Mesothelial cell of epicardium (in vitro differentiated cells): ENCODE results near the gene OAF. TPM values are rescaled to one million over a fixed set of nuclear protein-coding genes. Genes with fewer than 3 reads are reported as not detected.

Experiments used
- DNase-seq, 2 experiments: peaks; one replicate each; pipeline ENCODE4 v3.0.0; 2021; ENCODE audit warnings: low spot score in 2 of 2; ENCODE audit not compliant: unreplicated experiment in 2 of 2
- H3K27ac Mint-ChIP-seq: 2 replicates; pipeline ENCODE4 v1.8.0; 2021; ENCODE audit warnings: mixed read lengths
- H3K27me3 Mint-ChIP-seq: 2 replicates; pipeline ENCODE4 v1.8.0; 2021; ENCODE audit warnings: low read depth, mixed read lengths
- H3K36me3 Mint-ChIP-seq: 2 replicates; pipeline ENCODE4 v1.8.0; 2021; ENCODE audit warnings: mixed read lengths
- H3K4me1 Mint-ChIP-seq: 2 replicates; pipeline ENCODE4 v1.8.0; 2021; ENCODE audit warnings: mixed read lengths
- H3K4me3 Mint-ChIP-seq: 2 replicates; pipeline ENCODE4 v1.8.0; 2021; ENCODE audit warnings: mild to moderate bottlenecking, moderate library complexity, mixed read lengths
- H3K9me3 Mint-ChIP-seq: 2 replicates; pipeline ENCODE4 v1.8.0; 2021; ENCODE audit warnings: mixed read lengths
- total RNA-seq: library from RNA; stranded (reverse); gene quantifications from 3 replicates; pipeline ENCODE4 v1.2.1, GENCODE V29; 2021
- TF ChIP-seq, protein P1 (sequence below): fragments of 200-600 bp; sonication (generic); IDR thresholded peaks from one replicate; pipeline ENCODE4 v1.5.0; 2021; ENCODE audit warnings: antibody characterized with exemption; ENCODE audit not compliant: unreplicated experiment

OAF gene
- total RNA-seq, 1 donor from 2014 or later, result 32.2 TPM

DNA sequence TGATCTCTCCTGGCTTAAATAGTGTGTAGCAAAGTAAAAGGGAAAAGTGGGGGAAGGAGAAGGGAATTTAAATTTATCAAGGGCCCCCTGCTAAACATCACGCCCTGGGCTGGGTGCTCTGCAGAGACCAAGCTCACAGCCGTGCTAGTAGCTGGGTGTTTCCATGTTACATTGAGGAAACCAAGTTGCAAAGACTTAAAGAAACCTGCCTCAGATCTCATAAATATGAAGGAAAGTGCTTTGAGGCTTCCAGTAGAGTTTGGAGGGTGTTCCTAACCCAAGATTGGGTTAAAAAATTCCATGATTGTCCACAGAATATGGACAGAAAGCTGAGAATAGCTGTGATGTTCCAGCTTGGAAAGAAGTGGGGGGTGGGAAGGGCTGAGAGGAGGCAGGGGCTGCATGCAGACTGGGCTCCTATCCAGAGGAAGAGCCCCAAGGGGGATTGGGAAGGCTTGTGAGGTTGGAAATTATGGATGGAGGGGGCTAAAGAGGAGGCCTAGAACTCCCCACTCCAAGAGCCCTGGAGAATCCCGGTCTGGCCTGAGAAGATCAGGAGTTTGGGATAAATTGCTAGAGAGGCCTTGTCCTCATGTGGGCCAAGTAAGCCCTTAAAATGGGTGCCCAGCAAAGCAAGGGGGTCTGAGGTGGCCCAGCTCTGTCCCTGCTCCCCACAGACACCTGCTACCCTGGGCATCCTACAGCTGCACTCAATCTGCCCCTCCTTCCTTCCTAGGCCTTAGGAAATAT is 25.0 kb upstream of the OAF start:
- Mint-ChIP-seq H3K27ac (peak overlapping the region; percentile 89), H3K27me3 (peaks cover 3% of the 10 kb centered on the region), H3K36me3 (no peaks in the 10 kb centered on the region), H3K4me1 (peaks cover 51% of the 10 kb centered on the region), H3K9me3 (no peaks in the 10 kb centered on the region), H3K4me3 (peak overlapping the region; percentile 2)
- no peak for DNase-seq
- TF ChIP-seq, protein P1, sequence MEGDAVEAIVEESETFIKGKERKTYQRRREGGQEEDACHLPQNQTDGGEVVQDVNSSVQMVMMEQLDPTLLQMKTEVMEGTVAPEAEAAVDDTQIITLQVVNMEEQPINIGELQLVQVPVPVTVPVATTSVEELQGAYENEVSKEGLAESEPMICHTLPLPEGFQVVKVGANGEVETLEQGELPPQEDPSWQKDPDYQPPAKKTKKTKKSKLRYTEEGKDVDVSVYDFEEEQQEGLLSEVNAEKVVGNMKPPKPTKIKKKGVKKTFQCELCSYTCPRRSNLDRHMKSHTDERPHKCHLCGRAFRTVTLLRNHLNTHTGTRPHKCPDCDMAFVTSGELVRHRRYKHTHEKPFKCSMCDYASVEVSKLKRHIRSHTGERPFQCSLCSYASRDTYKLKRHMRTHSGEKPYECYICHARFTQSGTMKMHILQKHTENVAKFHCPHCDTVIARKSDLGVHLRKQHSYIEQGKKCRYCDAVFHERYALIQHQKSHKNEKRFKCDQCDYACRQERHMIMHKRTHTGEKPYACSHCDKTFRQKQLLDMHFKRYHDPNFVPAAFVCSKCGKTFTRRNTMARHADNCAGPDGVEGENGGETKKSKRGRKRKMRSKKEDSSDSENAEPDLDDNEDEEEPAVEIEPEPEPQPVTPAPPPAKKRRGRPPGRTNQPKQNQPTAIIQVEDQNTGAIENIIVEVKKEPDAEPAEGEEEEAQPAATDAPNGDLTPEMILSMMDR, result no peak

DNA sequence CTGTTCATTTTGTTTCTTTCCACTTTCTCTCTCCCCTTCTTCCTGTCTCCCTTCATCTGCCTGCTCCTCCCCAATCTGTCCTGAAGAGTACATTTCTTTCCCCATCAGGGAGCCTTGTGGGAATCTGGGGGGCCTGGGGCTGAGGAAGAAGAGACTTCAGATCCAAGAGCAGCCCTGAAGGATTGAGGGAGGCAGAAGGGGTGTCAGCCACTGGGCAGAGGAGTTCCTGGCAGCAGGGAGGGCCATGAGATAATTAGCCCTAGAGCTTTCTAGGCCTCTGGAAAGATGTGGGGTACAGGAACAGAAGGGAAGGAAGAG is 24.4 kb upstream of the OAF start:
- TF ChIP-seq, protein P1, result no peak
- no peak overlapping the region for H3K4me3 Mint-ChIP-seq
- no peaks in the 10 kb centered on the region for H3K36me3 Mint-ChIP-seq
- H3K27ac Mint-ChIP-seq, result peak overlapping the region; percentile 89
- H3K4me1 Mint-ChIP-seq, result peaks cover 51% of the 10 kb centered on the region
- no peak for DNase-seq
- H3K27me3 Mint-ChIP-seq, result peaks cover 3% of the 10 kb centered on the region
- no peaks in the 10 kb centered on the region for H3K9me3 Mint-ChIP-seq

DNA sequence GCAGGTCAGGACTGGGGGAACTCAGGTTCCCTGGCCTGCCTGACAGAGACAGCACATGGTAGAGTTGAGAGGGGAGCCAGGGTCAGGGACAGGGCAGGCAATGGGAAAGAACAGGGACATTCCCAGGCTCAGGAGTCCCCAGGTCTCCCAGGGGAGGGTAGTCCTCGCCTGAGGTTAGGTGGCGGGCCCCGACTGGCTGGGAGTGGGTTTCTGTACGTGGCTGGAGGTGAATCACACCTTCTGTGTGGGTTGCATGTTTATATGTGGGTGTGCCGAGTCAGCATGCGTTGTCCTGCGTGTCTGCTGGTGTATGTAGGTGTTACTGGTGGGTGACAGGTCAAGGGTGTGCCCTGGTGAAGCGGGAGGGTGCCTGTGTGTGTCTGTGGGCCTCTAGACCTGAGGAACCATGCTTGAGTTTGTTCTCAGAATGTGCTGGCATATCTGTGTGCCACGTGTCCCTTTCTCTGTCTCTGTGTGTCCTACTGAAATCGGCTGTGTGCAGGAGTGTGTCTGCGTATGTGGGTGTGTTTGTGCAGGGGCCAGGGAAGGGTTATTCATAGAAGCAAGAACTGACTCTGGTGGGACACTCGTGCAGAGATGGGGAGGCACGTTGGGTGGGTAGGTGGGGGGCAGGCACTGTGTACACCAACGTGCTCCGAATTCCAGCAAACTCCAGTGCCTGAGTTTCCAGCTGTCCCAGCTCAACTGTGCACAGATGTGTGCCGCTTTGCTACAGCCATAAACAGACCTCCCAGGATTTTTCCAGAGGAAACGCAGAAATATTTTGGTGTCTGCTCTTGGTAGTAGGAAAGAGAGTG is 23.8 kb upstream of the OAF start:
- TF ChIP-seq, protein P1, result no peak
- peaks cover 3% of the 10 kb centered on the region for H3K27me3 Mint-ChIP-seq
- H3K9me3 Mint-ChIP-seq, result no peaks in the 10 kb centered on the region
- no peaks in the 10 kb centered on the region for H3K36me3 Mint-ChIP-seq
- H3K4me3 Mint-ChIP-seq, result no peak overlapping the region
- peak overlapping the region; percentile 89 for H3K27ac Mint-ChIP-seq
- DNase-seq, result no peak
- H3K4me1 Mint-ChIP-seq, result peaks cover 49% of the 10 kb centered on the region

DNA sequence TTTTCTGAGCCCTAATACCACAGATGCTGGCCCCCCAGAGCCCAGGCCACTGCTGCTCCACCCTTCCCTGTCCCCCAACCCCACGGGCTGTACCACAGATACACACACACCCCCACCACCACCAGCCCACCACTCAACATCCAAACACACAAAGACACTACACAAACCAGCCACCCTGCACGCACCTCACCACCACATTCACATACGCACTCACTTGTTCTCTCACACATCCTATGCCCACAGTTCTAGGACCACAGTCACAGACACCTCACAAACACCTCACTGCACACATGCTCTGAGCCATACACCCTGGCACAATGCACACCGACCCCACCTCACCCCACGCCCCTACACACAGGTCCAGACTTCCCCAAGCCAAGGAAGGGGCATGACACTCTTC is 22.5 kb upstream of the OAF start:
- Mint-ChIP-seq H3K9me3 (no peaks in the 10 kb centered on the region), H3K4me3 (no peak overlapping the region), H3K36me3 (no peaks in the 10 kb centered on the region), H3K27ac (peak overlapping the region; percentile 1), H3K4me1 (peaks cover 39% of the 10 kb centered on the region), H3K27me3 (peaks cover 3% of the 10 kb centered on the region)
- TF ChIP-seq, protein P1, result no peak
- no peak for DNase-seq

DNA sequence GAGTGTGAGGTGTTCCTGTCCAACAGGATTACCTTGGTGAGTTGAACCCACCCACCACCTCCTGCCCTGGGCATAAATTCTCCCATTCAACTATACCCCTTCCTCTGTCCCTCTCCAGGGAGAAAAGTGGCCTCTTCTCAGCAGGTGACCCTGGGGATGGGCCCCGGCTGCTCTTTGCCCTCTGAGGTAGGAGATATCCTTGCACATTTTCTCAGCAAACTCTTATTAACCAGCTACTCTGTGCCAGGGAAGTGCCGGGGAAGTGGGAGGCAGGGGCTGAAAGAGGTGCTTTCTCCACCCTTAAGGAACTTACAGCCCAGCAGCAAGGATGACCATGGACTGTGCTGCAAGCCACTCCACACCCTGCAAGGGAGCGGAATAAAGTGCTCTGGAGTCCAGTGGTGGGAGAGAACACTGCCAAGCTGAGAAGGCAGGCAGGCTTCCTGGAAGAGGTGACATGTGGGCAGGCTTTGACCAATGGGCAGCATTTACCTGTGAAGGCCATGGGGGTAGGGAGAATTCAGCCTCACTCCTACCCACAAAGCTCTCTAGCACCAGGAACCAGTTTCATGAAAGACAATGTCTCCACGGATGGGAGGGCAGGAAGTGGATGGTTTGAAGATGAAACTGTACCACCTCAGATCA is 21.9 kb upstream of the OAF start:
- Mint-ChIP-seq H3K4me3 (no peak overlapping the region), H3K27me3 (peaks cover 3% of the 10 kb centered on the region), H3K9me3 (no peaks in the 10 kb centered on the region), H3K36me3 (no peaks in the 10 kb centered on the region), H3K4me1 (peaks cover 36% of the 10 kb centered on the region), H3K27ac (no peak overlapping the region)
- no peak for DNase-seq
- TF ChIP-seq, protein P1, result no peak
